GM10266 (cell line): ENCODE results near the gene AHCY.

ENCODE experiments used
- DNase-seq: peaks from one replicate; pipeline ENCODE4 v3.0.0; 2012; ENCODE audit errors: extremely low spot score
- TF ChIP-seq, protein P1 (sequence below): IDR thresholded peaks from 2 replicates; pipeline ENCODE4 v1.5.1; 2012; ENCODE audit warnings: mild to moderate bottlenecking, low read depth; ENCODE audit not compliant: control insufficient read depth, insufficient read depth; ENCODE audit errors: missing control alignments

The AHCY gene

DNA sequence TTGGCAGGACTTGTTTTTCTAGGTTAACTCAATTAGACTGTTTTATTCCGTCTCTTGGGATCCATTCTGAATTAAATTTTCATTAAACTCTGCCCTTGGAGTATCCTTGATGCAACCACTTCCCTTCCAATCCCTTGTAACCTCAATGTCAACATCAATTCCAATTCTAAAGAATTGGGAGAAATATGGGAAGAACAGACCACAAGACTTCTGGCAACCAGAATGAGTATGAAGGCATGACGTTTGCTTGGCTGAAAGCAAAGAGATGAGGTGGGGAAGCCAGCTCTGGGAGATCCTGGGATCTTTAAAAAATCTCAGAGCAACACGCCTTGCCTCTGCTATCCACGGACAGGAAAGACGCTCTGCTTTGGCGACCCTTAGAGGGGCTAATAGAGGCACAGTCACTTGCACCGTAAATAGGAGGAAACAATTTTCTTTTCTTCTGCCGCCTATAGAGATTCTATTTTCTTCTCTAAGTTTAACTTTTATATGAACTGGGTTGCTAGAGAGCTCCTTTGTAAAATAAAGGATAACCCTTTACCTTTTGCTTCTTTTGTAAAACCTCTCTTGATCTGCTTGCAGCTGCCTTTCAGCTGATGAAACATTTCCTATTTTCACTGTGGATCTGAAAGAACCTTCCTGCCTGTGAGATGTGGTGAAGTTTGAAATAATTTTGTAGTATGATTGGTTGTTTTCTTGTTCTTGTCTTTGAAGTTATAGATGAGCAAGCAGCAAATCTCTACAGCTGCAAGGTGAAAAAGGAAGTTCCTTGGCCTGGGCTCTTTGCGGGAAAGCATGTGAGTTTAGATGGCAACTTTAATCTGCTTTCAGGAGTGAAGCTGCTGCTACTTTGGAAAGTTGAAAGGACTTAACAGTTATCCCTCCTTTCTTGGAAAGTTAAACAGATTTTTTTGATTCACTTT is 62.2 kb downstream of the AHCY start, which contains the start of gene ASIP:
Gene ASIP (plus strand): TSS at position 731 of the 923 bp plus-strand sequence. CDS start 18,952 bp downstream, outside the sequence.
- no peak for DNase-seq
- TF ChIP-seq, protein P1, sequence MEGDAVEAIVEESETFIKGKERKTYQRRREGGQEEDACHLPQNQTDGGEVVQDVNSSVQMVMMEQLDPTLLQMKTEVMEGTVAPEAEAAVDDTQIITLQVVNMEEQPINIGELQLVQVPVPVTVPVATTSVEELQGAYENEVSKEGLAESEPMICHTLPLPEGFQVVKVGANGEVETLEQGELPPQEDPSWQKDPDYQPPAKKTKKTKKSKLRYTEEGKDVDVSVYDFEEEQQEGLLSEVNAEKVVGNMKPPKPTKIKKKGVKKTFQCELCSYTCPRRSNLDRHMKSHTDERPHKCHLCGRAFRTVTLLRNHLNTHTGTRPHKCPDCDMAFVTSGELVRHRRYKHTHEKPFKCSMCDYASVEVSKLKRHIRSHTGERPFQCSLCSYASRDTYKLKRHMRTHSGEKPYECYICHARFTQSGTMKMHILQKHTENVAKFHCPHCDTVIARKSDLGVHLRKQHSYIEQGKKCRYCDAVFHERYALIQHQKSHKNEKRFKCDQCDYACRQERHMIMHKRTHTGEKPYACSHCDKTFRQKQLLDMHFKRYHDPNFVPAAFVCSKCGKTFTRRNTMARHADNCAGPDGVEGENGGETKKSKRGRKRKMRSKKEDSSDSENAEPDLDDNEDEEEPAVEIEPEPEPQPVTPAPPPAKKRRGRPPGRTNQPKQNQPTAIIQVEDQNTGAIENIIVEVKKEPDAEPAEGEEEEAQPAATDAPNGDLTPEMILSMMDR, result no peak

DNA sequence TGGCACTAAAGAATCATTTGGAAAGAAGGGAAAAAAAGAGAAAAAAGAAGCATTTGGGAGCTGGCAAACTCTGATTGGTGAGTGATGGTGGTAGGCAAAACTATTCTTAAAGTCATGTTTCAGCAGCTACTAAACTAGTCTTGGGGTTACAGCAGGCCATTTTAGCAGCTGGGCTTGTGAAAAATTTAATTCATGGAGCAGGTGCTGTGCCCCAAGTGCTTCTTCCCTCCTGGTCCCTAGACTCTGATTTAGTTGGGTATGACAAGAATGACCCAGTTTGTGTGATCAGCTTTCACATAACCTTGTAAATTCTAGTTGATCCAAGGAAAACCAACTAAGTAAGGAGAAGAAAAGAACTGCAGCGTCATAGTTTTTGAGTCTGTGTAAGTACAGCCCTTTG is 63.0 kb downstream of the AHCY start:
- no peak for DNase-seq
- TF ChIP-seq, protein P1, result no peak

DNA sequence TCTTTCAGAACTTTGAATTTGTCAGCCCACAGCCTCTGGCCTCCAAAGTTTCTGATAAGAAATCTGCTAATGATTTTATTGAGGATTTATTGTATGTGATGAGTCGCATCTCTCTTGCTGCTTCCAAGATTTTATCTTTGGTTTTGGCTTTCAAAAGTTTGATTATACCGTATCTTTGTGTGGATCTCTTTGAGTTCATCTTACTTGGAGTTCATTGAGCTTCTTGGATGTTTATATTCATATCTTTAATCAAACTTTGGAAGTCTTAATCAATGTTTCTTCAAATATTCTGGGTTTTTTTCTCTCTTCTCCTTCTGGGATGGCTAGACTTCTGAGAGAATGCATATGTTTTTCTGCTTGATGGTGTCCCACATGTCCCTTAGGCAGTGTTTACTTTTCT is 65.2 kb downstream of the AHCY start:
- TF ChIP-seq, protein P1, result no peak
- no peak for DNase-seq

DNA sequence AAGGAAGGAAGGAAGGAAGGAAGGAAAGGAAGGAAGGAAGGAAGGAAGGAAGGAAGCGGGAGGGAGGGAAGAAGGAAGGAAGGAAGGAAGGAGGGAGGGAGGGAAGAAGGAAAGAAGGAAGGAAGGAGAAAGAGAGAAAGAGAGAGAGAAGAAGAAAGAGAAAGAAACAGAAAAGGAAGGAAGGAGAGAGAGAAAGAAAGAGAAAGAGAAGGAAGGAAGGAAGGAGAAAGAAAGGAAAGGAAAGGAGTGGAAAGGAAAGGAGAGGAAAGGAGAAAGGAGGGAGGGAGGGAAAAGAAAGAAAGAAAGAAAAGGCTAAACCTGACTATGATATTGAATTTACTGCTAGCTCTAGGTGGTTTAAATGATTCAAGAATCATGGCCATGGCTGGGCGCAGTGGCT is 67.3 kb downstream of the AHCY start:
- no peak for DNase-seq
- TF ChIP-seq, protein P1, result no peak

DNA sequence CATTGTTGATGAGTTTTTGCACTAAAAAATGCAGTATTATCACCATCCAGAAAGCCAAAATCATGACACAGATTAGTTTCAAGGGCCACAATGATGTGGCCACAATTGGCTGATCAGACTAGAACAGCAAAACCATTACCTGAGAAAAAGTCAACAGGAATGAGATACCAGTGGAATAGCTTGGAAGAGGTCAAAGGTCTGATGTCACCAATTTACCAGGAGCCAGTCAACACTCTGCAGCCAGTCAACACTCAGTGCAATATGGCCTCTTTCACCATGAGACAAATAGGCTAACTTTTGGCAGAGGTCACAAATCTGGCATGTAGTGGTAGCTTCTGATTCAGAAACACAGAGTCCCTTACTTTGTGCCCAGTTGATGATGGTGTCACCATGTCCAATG is 69.5 kb downstream of the AHCY start:
- TF ChIP-seq, protein P1, result no peak
- DNase-seq, result no peak

DNA sequence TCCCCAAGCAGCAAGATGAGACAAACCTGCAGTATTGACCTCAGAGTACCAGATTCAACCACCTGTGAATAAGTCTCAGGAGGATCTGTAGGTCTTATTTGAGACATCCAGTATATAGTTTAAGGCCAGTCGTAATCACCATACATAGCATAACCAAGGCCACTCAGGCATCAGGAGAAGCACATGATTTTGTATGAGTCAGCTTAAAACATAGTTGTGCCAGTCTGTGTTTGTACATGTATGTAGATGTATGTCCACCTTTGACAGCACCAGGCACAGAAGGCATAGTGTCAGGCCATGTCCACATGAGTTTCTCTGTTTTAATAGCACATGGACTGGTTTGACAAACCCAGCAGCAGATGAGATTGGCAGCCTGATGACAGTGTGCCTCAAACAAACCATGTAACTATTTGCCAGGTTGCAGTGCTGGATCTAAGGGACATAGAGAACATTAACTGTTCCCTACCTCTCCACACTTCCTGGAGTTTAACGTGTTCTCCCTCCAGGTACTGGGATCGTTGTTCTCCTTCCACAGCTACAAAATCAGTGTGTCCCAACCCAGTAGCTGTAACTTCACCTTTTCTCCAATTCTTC is 70.6 kb downstream of the AHCY start:
- TF ChIP-seq, protein P1, result no peak
- no peak for DNase-seq

DNA sequence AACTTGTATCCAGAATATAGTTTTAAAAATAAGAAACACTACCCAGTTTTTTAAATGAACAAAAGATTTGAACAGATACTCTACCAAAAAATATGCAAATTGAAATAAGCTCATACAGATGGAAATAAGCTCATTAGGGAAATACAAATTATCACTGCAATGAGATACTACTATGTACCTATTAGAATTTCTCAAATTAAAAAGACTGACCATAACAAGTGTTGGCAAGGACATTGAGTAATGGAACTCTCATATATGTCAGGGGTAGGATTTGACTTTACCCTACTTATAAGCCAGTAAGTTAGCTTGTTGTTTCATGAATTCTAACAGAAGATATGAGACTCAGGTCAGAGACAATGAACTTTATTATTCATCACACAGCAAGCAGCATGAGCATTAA is 71.5 kb downstream of the AHCY start:
- no peak for DNase-seq
- TF ChIP-seq, protein P1, result no peak
